GM12892 (cell line): ENCODE data around the gene SUSD5.
"Not testable (repeated sequence)": the region's sequence is repeated elsewhere in the genome, so short reads cannot be mapped to it uniquely, and the experiment has no call there.

Experiments used
- POLR2A ChIP-seq: IDR thresholded peaks from 2 replicates; pipeline ENCODE4 v1.6.1; 2011; ENCODE audit warnings: low read depth, low read length, control low read depth
- POLR2AphosphoS5 ChIP-seq: IDR thresholded peaks from 2 replicates; pipeline ENCODE4 v1.6.1; 2011; ENCODE audit warnings: low read depth, low read length, control low read depth
- TAF1 ChIP-seq: IDR thresholded peaks from 2 replicates; pipeline ENCODE4 v1.6.1; 2011; ENCODE audit warnings: low read depth, mild to moderate bottlenecking, control low read depth, low read length, borderline replicate concordance

- not testable (repeated sequence) for TF ChIP-seq POLR2A, POLR2AphosphoS5, TAF1
Observed at GRCh38 chr3:33106854-33107253, 111.8 kb downstream of the SUSD5 start.
